GM10248 (cell line): ENCODE results near the gene CHD6.

Experiments
- CTCF ChIA-PET: fragments of 300-600 bp; sonication (Branson Sonifier 250); formaldehyde crosslinking; extraction: SDS; loops from one replicate; lab custom pipeline; 2021; ENCODE audit warnings: antibody characterized with exemption; lab: Yijun Ruan, JAX
- POLR2A ChIA-PET: fragments of 350-650 bp; sonication (Branson Sonifier 250); formaldehyde crosslinking; extraction: SDS; loops from one replicate; lab custom pipeline; 2020; ENCODE audit warnings: antibody characterized with exemption; lab: Yijun Ruan, JAX
- DNase-seq: peaks from one replicate; pipeline ENCODE4 v3.0.0; 2012; ENCODE audit errors: extremely low spot score
- TF ChIP-seq, protein P1 (sequence below): IDR thresholded peaks from 2 replicates; pipeline ENCODE4 v1.5.1; 2012; ENCODE audit warnings: mild to moderate bottlenecking, low read depth; ENCODE audit errors: extremely low read depth, missing control alignments, control extremely low read depth

The CHD6 gene

GRCh38 chr20:41375846-41376245 is 242.3 kb downstream of the CHD6 start:
- DNase-seq: no peak
- CTCF ChIA-PET: interaction anchor here (1.0 kb wide), 1 partner anchor 10 kb away, joined by 3 read pairs; no protein-coding TSS in a partner anchor
- POLR2A ChIA-PET: no interaction called here
- TF ChIP-seq, protein P1, sequence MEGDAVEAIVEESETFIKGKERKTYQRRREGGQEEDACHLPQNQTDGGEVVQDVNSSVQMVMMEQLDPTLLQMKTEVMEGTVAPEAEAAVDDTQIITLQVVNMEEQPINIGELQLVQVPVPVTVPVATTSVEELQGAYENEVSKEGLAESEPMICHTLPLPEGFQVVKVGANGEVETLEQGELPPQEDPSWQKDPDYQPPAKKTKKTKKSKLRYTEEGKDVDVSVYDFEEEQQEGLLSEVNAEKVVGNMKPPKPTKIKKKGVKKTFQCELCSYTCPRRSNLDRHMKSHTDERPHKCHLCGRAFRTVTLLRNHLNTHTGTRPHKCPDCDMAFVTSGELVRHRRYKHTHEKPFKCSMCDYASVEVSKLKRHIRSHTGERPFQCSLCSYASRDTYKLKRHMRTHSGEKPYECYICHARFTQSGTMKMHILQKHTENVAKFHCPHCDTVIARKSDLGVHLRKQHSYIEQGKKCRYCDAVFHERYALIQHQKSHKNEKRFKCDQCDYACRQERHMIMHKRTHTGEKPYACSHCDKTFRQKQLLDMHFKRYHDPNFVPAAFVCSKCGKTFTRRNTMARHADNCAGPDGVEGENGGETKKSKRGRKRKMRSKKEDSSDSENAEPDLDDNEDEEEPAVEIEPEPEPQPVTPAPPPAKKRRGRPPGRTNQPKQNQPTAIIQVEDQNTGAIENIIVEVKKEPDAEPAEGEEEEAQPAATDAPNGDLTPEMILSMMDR: no peak

DNA sequence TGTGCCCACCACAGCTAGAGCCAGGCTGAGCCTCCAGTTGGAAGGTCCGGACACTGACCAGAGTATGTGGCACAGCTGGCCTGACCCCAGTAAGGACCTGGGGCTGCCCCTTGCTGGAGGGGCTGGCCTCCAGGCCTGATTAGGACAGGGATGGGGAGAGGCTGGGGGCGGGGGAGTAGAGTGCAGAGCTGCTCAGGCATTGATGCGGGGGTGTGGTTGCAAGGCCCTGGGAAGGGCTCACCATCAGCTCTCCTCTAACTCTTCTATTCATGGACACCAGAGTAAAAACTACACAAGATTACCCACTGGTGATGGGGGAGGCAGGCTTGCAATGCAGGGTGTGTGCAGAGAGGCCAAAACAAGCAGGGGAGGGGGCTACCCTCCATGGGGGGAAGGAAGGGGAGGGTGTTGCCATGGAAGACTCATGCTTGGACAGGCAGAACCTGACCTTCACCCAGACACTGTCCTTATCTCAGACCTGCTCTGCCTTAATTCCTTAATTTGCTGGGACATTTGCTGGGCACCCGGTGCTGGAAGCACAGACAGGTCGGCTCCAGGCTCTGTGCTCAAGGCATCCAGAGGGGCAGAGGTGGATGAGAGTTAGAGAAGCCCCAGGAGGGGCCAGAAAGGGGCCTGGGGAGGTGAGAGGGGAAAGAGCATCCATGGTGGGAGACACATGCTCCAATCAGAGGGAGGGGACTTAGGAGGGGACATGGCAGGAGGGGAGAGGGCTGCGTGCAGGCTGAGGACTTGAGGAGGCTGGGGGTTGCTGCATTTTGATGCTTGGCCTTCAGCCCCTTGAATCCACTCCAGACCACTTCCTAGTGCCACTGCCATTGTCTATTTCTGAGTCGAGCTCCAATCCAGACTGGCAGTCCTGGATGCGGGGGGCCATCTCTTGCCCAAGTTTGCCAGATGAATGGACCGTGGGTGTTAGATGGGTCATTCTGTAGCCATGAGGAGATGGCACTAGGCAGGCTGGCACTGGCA is 244.0 kb downstream of the CHD6 start:
- TF ChIP-seq, protein P1: no peak
- ChIA-PET CTCF (interaction anchor here (0.7 to 0.9 kb wide), 2 partner anchors 11 to 18 kb away, joined by 3 read pairs; no protein-coding TSS in a partner anchor), POLR2A (no interaction called here)
- no peak for DNase-seq

- POLR2A ChIA-PET: no interaction called here
- CTCF ChIA-PET: interaction anchor here (0.9 kb wide), 1 partner anchor 10 kb away, joined by 3 read pairs; no protein-coding TSS in a partner anchor
- TF ChIP-seq, protein P1: no peak
These were observed 244.9 kb downstream of the CHD6 start for GRCh38 chr20:41373251-41373783.

DNA sequence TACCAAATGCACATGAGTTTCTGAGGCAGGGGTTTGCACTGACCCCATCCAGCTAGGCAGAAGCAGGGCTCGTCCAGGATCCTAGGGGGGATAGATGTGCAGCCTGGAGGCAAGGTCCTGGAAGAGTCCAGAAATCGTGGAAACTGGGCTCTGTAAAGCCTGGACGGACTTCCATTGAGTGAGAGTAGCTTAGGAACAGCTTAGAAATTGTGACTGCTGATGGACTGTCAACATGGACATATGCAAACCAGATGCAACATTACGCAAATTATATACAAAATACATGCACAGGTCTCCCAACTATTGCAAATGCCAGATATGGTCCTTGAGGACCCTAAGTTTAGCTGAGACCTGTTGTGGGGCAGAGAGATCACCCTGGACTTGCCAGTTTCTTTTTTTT is 246.8 kb downstream of the CHD6 start:
- ChIA-PET CTCF (no interaction called here), POLR2A (no interaction called here)
- DNase-seq: no peak
- TF ChIP-seq, protein P1: no peak

More at GRCh38 chr20:41373251-41373783, 244.9 kb downstream of the CHD6 start:
- DNase-seq: no peak

GRCh38 chr20:41370176-41370575 is 248.0 kb downstream of the CHD6 start:
- CTCF ChIA-PET: interaction anchor here (1.2 kb wide), 1 partner anchor 17 kb away, joined by 4 read pairs; no protein-coding TSS in a partner anchor
- POLR2A ChIA-PET: no interaction called here

GRCh38 chr20:41369673-41370072 is 248.5 kb downstream of the CHD6 start:
- POLR2A ChIA-PET: no interaction called here
- CTCF ChIA-PET: interaction anchor here (0.7 to 1.2 kb wide), 2 partner anchors 18 to 30 kb away, joined by 3 to 4 read pairs; no protein-coding TSS in a partner anchor
- TF ChIP-seq, protein P1: no peak
- no peak for DNase-seq

More at GRCh38 chr20:41370176-41370575, 248.0 kb downstream of the CHD6 start:
- TF ChIP-seq, protein P1: no peak
- DNase-seq: no peak
